Measurements from ENCODE around the gene SARM1. TPM values are rescaled to one million over a fixed set of nuclear protein-coding genes. Genes with fewer than 3 reads are reported as not detected.

The SARM1 gene
- total RNA-seq, 4 donors from 2014 or later = 6.0 to 22.1 (median 9.5) TPM

GRCh38 chr17:28385037-28385400 lies 13.5 kb downstream of the SARM1 start:
- peak; percentile 42 for DNase-seq
- no peaks in the 10 kb centered on the region for H3K9me3 ChIP-seq
- peaks cover 0 to 15% (median 6%) of the 10 kb centered on the region in 4 donors for H3K36me3 ChIP-seq
- WGBS, 2 donors (ENCODE audit: low coverage in 1 of 2) = 33% methylated on average over 15 of the region's 29 CpGs; no CpG with 5 or more reads in 1 of the 2 donors
- H3K4me1 ChIP-seq = peaks cover 0 to 19% (median 8%) of the 10 kb centered on the region in 4 donors
- H3K27me3 ChIP-seq = no peaks in the 10 kb centered on the region
- intact Hi-C loops (cut with DNase I; ENCODE audit: low total_unique reads) (loop anchor here (5.0 kb wide), 1 partner anchor 1867 kb away; no protein-coding TSS in a partner anchor), in situ Hi-C loops (cut with MboI; ENCODE audit: low pct_ligation_motif_present in 1 of 4, low pct_unique_long_range_greater_than_20kb in 1 of 4, low sequenced_read_pairs in 3 of 4) (no loop called here)
- peak overlapping the region; percentile 63 to 74 (median 70) for H3K27ac ChIP-seq
- H3K4me3 ChIP-seq = peak overlapping the region; percentile 10 to 53 (median 41)
- no peak for TF ChIP-seq EP300 (IDR thresholded peaks at IDR 0.05; ENCODE audit: low read depth)
- TF ChIP-seq POLR2AphosphoS5 (IDR thresholded peaks at IDR 0.05) = peak in 1 of 3 donors; percentile 41

GRCh38 chr17:28385406-28385805 lies 13.9 kb downstream of the SARM1 start:
- in situ Hi-C loops (cut with MboI; ENCODE audit: low pct_ligation_motif_present in 1 of 4, low pct_unique_long_range_greater_than_20kb in 1 of 4, low sequenced_read_pairs in 3 of 4) = no loop called here
- Histone ChIP-seq H3K4me1 (peaks cover 0 to 19% (median 8%) of the 10 kb centered on the region in 4 donors), H3K36me3 (peaks cover 0 to 18% (median 6%) of the 10 kb centered on the region in 4 donors), H3K9me3 (no peaks in the 10 kb centered on the region), H3K27me3 (no peaks in the 10 kb centered on the region), H3K4me3 (peak overlapping the region in 3 of 4 donors; percentile 35 to 53 (median 47)), H3K27ac (peak overlapping the region; percentile 63 to 74 (median 70))
- DNase-seq = no peak
- WGBS, 2 donors (ENCODE audit: low coverage in 1 of 2) = 65% methylated on average over 8 of the region's 8 CpGs; no CpG with 5 or more reads in 1 of the 2 donors
- intact Hi-C loops (cut with DNase I; ENCODE audit: low total_unique reads) = loop anchor here (5.0 kb wide), 1 partner anchor 1867 kb away; no protein-coding TSS in a partner anchor
- TF ChIP-seq EP300 (IDR thresholded peaks at IDR 0.05; ENCODE audit: low read depth) (no peak), POLR2AphosphoS5 (IDR thresholded peaks at IDR 0.05) (no peak), POLR2A (IDR thresholded peaks at IDR 0.05) (no peak)
- TF ChIP-seq, protein P1, sequence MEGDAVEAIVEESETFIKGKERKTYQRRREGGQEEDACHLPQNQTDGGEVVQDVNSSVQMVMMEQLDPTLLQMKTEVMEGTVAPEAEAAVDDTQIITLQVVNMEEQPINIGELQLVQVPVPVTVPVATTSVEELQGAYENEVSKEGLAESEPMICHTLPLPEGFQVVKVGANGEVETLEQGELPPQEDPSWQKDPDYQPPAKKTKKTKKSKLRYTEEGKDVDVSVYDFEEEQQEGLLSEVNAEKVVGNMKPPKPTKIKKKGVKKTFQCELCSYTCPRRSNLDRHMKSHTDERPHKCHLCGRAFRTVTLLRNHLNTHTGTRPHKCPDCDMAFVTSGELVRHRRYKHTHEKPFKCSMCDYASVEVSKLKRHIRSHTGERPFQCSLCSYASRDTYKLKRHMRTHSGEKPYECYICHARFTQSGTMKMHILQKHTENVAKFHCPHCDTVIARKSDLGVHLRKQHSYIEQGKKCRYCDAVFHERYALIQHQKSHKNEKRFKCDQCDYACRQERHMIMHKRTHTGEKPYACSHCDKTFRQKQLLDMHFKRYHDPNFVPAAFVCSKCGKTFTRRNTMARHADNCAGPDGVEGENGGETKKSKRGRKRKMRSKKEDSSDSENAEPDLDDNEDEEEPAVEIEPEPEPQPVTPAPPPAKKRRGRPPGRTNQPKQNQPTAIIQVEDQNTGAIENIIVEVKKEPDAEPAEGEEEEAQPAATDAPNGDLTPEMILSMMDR (IDR thresholded peaks at IDR 0.05) = no peak

- intact Hi-C loops (cut with DNase I; ENCODE audit: low total_unique reads) (loop anchor here (5.0 kb wide), 1 partner anchor 1866 kb away; no protein-coding TSS in a partner anchor), in situ Hi-C loops (cut with MboI; ENCODE audit: low pct_ligation_motif_present in 1 of 4, low pct_unique_long_range_greater_than_20kb in 1 of 4, low sequenced_read_pairs in 3 of 4) (no loop called here)
- no peak for DNase-seq
- H3K9me3 ChIP-seq = no peaks in the 10 kb centered on the region
- H3K27ac ChIP-seq = no peak overlapping the region
- peaks cover 0 to 16% (median 6%) of the 10 kb centered on the region in 4 donors for H3K4me1 ChIP-seq
- H3K4me3 ChIP-seq = no peak overlapping the region
- TF ChIP-seq, protein P1 (IDR thresholded peaks at IDR 0.05) = no peak
- TF ChIP-seq POLR2AphosphoS5 (IDR thresholded peaks at IDR 0.05) = no peak
- TF ChIP-seq EP300 (IDR thresholded peaks at IDR 0.05; ENCODE audit: low read depth) = no peak
- no peak for TF ChIP-seq POLR2A (IDR thresholded peaks at IDR 0.05)
- H3K27me3 ChIP-seq = no peaks in the 10 kb centered on the region
- peaks cover 0 to 28% (median 6%) of the 10 kb centered on the region in 4 donors for H3K36me3 ChIP-seq
Observed at GRCh38 chr17:28386391-28386790, 14.9 kb downstream of the SARM1 start.

DNA sequence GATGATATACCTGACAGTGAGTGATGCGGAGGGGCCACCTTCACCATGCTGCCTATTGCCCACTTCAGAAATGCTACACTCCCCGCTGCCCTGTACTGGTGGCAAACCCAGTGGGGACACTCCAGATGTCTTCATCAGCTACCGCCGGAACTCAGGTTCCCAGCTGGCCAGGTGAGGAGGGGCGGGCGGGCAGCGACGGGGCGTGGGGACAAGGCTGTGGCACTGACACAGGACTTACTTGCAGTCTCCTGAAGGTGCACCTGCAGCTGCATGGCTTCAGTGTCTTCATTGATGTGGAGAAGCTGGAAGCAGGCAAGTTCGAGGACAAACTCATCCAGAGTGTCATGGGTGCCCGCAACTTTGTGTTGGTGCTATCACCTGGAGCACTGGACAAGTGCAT lies 16.6 kb downstream of the SARM1 start:
- no peaks in the 10 kb centered on the region for H3K27me3 ChIP-seq
- in situ Hi-C loops (cut with MboI; ENCODE audit: low pct_ligation_motif_present in 1 of 4, low pct_unique_long_range_greater_than_20kb in 1 of 4, low sequenced_read_pairs in 3 of 4) = no loop called here
- TF ChIP-seq EP300 (IDR thresholded peaks at IDR 0.05; ENCODE audit: low read depth) (no peak), POLR2AphosphoS5 (IDR thresholded peaks at IDR 0.05) (no peak), POLR2A (IDR thresholded peaks at IDR 0.05) (no peak)
- TF ChIP-seq, protein P1 (IDR thresholded peaks at IDR 0.05) = no peak
- H3K27ac ChIP-seq = no peak overlapping the region
- WGBS, 2 donors (ENCODE audit: low coverage in 1 of 2) = 95% methylated on average over 10 of the region's 11 CpGs; no CpG with 5 or more reads in 1 of the 2 donors
- intact Hi-C loops (cut with DNase I; ENCODE audit: low total_unique reads) = loop anchor here (5.0 kb wide), 1 partner anchor 1864 kb away; no protein-coding TSS in a partner anchor
- peaks cover 0 to 28% (median 8%) of the 10 kb centered on the region in 4 donors for H3K36me3 ChIP-seq
- no peak for DNase-seq
- H3K4me1 ChIP-seq = peaks cover 0 to 13% (median 5%) of the 10 kb centered on the region in 4 donors
- H3K9me3 ChIP-seq = no peaks in the 10 kb centered on the region
- H3K4me3 ChIP-seq = no peak overlapping the region
